GM21737 (cell line): Measurements from ENCODE around the gene CLEC12A.
"Not testable (repeated sequence)": the region's sequence is repeated elsewhere in the genome, so short reads cannot be mapped to it uniquely, and the experiment has no call there.

Source experiments
- ATAC-seq: cut with Tn5 transposase; IDR thresholded peaks from one replicate; pipeline ENCODE4 v1.9.1; 2021; ENCODE audit warnings: mild to moderate bottlenecking, moderate library complexity; ENCODE audit not compliant: unreplicated experiment

CLEC12A gene

DNA sequence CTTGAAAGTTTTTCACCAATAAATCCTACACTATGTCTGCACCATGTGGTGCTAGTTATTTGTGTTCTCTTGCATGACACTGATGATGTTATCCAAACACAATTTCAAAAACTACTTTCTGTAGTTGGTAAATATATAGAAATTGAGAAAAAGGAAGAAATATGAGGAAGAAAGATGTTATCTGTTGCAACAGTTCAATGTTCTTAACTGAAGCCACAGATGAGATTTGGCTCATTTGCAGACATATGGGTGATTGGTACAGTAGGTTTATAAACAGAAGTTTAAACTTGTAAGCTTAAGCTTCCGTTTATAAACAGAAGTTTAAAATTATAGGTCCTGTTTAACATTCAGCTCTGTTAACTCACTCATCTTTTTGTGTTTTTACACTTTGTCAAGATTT lies at the start of gene CLEC12A:
TSS of gene CLEC12A (plus strand) at position 229 of the 400 bp plus-strand sequence. CDS start 188 bp downstream, outside the sequence.
- ATAC-seq, result no peak

DNA sequence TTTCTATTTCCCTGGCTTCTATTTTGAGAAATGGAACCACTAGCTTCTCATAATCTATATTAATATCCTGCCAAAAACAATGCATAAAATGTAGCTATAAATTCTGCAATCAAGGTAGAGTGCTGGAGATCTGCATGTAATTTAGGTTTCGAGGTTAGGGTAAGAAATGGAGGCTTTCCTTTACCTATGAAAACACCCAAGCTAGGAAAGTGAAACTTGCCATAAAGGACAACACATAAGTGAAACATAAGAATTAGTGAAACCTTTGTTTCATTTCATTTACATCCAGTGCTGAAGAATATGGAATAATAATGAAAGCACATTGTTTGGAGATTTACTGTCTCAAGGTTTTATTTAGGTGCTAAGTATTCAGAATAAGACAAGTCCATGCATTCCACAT lies 48.8 kb upstream of the CLEC12A start:
- ATAC-seq, result no peak

DNA sequence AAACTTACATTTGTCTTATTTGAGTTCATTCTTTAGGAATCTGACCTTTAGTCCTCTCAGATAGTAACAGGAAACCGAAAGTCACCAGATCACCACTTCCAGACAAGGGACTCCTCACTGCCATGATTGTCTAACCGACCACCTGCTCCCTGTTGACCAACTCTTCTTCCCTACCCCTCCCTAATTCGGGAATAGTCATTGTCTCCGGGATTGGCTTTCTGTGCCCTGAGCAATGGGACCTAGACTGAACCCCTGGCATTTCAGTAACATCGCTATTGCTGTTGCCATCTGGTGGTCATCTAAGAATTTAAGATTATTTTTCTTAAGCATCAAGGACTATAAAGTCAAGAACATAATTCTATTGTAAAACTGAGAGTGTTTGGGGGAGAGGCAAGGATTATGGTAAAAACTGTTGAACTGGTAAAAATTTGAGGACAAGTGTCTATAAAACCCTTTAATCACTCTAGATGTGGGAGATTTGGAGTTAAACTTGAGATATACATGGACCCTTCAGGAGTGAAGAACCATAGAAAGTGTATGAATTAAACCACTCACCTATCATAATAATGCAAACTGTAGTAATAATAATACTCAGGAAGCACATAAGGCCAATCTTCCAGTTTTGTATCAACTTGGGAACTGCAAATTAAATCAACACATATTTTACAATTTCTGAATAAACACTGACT lies 45.4 kb upstream of the CLEC12A start:
- no peak for ATAC-seq

DNA sequence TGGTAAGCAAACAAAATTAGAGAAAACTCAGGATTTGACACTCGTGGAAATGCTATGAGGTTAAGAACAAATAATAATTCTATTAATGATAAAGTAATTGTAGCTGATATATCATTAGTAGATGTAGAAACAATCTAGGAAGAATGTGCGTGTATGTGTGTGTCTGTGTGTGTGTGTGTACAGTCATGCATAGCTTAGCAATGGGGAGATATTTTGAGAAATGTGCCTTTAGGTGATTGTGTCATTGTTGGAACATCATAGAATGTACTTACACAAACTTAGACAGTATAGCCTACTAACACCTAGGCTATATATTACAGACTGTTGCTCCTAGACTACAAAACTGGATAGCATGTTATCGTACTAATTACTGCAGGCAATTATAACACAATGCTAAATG lies 44.3 kb upstream of the CLEC12A start:
- ATAC-seq, result no peak

DNA sequence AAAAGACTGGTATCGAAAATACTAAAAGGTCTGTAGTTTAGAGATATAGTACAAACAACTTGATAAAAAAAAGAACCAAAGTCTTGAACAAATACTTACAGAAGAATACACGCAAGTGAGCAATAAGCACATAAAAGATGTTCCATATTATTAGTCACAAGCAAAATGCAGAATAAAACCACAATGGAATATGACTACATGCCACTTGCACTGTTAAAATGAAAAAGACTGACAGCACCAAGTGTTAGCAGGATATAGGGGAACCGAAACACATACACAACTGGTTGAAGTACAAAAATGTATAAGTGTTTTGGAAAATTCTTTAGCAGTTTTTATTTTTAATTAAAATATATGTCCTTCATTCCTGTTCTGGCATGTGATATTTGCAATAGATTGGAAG lies 42.6 kb upstream of the CLEC12A start:
- ATAC-seq, result no peak

DNA sequence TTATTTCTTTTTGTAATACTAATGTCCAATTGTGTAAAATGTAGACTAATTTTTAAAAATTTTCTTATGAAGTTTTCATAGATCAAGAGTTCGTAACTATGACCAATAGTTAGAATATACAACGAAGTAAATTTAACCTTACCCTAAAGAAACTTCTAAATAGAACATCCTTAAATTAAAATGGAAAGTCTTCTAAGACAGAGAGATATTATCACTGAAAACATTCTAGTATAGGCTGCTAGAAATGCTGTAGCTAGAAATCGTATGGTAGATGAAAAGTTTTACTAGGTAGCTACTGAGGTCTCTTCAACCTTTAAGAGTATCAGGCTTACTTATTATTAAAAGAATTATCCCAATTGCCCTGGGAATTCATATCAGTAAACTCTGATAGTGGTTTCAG lies 40.0 kb upstream of the CLEC12A start:
- no peak for ATAC-seq

DNA sequence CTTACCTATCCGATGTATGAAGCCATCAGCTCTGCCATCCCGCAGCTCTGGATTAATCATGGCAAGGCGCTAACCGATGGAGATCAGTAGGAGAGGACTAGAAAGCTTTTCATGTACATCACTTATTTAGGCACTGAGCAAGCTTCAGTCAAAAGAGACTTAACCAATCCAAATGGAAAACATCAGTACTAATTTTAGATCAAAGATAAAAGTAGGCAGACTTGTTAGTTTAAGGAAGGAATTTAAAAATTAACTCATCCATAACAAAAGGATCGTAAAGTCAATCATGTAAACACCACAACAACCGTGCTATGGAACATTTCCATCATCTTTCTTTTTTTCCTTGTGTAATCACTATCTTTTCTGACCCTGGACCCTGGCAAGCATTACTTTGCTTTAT lies 38.9 kb upstream of the CLEC12A start, which contains the start of gene CLEC2A:
TSS of gene CLEC2A (minus strand) at position 101 of the 400 bp plus-strand sequence. CDS start at position 60, 41 bp downstream.
- no peak for ATAC-seq

DNA sequence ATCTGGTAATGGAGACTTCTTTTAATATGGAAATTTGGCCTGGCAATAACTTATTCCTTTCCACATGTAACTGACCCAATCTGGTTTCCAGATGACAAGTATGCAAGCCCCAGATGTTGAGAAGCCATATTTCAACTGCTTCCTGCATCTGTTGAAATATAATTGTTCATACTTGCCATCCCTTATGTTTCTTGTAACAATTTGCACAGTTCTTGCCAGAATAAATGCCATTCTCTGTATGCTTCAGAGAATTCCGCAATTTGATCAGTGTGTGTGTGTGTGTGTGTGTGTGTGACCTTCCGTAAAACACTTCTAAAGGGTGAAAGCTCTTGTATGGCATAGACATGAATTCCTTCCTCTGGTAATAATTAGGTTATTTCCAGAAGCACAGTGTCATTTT lies 37.3 kb upstream of the CLEC12A start:
- ATAC-seq, result no peak

DNA sequence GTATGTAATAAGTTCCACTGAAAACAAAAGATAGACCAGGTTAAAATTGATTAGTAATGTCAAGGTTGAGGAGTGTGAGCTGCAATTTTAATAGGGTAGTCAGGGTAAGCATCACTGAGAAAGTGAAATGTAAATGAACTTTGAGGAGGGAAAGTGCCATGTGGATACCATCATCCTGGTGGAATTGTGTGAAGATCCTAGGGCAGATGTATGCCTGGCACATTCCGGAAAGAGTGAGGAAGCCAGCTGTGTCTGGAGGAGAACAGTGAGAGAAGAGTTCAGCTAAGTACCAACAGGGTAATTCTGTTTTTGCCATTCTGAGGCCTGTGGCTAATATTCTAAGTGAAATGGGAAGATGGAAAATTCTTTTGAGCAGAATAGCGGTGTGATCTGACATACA lies 36.2 kb upstream of the CLEC12A start:
- no peak for ATAC-seq

DNA sequence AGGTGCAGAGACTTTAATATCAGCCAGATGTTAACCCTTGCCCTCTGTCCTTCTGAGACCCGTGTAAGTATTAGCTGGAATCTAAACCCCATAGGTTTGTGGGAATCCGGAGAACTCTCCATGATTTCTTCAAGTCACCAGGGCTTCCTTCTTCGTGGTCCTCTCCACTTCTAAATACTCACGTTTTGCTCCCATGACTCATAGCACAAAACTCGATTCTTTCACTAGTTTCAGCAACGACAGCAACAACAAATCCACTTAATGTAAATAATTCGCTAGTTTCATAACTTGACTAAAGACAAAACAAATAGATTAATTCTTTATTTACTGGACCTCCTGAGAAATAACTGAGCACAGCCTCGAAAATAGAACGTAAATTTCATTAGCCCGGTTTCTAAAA lies 34.6 kb upstream of the CLEC12A start:
- no peak for ATAC-seq

DNA sequence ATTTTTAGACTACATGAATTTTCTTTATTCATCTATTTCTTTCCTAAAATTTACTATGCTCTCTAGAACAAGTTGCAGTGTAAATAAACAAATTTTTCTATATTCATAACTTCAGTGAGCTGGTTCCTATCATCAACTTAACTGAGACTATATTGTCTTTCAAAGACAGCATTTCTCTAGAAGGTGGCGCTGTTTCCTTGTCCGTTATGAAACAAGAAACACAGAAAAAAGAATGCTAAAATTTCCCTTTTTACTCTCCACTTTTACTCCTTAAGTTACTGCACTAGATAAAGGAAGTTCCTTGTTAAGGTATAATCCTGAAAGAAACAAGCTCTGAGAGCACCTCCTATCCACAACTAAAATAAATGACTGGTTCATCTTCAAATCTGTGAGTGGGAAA lies 30.8 kb upstream of the CLEC12A start:
- no peak for ATAC-seq

DNA sequence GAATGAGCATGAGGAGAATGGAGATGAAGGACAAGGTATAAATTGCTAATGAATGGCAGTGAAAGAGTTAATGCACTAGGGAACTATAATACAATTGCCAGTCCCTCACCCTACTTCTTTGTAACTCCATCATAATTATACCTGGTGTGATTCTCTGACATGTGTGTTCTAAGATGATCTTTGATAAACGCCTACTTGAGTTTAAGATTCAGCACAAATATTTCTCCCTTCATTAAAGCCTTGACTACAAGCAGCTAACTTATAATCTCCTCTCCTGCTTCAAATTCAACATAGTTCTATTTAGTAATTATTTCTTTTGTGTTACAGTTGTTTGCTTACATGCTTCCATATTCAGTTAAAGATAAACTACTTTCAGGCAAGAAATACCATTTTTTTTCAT lies 29.4 kb upstream of the CLEC12A start:
- no peak for ATAC-seq

DNA sequence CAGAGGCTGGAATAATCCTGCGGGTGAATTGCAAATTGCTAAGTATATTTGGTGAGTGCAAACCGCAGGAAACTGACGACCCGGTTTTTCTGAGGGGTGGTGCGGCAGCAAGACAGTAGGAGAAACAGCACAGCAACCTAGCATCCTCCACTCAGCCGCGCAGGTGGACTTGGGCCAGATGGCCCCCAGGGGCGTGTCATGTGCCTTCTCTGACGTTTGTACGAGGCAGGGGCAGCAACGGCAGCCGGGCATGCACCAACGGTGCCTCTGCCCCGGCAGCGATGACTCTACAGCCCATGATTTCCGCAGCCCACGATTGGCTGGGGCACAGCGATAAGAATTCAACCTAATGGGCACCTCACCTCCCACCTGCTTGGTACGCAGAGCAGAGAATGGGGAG lies 28.0 kb upstream of the CLEC12A start:
- ATAC-seq, result no peak

DNA sequence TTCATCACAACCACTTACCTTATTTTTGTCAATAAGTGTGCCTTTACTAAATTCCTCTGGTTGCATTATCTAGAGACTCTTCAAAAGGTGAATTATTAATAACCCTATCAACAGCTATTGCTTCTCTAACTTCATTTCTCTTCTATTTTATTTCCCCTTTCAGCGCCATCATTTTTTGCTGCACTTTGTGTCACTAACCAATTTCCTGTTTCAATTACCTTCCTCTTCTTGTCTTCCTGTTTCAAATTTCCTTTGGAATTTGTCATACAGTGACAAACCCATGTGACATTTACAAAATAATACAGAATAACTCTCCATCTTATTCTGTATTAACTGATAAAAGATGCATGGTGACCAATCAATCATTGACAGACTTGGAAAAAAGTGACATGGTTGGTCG lies 26.8 kb upstream of the CLEC12A start:
- ATAC-seq, result no peak

DNA sequence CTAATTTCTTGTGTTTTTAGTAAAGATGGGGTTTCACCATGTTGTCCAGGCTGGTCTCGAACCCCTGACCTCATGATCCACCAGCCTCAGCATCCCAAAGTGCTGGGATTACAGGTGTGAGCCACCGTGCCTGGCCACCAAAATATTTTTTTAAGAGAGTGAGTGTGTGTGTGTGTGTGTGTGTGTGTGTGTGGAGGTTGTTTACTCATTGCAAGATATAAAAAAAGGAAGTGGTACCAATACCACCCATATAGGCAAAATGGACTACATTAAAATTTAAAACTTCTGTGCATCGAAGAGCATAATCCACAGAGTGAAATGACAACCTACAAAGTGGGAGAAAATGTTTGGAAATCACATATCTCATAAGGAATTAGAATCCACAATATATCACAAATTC lies 23.5 kb upstream of the CLEC12A start:
- ATAC-seq, result no peak

DNA sequence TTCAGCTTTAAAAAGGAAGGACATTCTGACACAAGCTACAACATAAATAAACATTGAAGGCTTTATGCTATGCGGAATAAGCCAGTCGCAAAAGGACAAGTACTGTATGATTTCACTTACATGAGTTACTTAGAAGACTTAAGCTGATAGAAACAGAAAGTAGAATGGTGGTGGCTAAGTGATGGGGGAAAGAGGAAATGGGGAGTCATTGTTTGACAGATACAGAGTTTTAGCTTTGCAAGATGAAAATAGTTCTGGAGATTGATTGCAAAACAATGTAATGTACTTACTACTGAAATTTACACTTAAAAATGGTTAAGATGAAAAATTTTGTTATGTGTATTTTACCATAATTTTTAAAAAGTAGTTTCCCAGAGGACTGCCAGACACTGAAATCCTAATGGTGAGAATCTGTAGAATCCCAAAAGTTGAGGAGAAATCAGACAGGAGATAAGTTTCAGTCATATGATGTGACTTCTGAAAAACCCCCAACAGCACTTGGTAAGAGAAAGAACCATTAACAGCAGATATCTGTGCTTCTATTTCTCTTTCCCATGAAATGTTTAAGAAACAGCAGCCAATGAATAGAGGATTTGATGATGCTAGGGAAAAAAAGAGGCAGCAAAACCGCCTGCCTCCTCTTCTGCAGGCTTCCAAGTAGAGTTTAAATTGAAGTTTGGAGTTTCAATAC lies 22.5 kb upstream of the CLEC12A start:
- peak; percentile 87 for ATAC-seq

DNA sequence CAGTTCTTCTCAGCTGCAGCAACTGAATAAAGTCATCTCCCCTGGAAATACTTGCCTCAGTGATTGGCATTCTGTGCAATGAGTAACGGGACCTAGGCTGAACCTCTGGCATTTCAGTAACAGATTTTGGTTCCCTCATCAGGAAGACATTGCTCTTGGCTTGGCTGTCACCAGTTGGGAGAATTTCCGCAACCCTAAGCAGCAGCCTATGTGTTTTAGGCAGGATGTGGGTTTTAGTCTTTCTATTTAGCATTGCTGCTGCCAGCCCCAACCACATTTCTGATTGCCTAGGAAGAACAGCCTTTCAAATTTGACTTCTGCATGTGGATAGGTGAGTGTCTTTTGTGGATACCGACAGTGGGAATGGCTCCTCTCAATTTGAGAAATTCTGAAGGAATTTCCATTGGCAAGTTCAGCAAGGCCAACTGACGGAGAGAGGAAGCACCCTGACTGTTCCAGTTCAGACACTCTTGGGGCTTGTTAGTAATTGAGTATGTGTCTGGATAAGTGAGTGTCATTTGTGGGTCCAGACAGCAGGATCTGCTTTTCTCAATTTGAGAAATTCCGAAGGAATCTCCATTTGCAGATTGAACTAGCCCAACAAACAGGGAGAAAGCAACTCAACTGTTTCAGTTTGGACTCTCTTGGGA lies 20.1 kb upstream of the CLEC12A start:
- peak; percentile 43 for ATAC-seq

DNA sequence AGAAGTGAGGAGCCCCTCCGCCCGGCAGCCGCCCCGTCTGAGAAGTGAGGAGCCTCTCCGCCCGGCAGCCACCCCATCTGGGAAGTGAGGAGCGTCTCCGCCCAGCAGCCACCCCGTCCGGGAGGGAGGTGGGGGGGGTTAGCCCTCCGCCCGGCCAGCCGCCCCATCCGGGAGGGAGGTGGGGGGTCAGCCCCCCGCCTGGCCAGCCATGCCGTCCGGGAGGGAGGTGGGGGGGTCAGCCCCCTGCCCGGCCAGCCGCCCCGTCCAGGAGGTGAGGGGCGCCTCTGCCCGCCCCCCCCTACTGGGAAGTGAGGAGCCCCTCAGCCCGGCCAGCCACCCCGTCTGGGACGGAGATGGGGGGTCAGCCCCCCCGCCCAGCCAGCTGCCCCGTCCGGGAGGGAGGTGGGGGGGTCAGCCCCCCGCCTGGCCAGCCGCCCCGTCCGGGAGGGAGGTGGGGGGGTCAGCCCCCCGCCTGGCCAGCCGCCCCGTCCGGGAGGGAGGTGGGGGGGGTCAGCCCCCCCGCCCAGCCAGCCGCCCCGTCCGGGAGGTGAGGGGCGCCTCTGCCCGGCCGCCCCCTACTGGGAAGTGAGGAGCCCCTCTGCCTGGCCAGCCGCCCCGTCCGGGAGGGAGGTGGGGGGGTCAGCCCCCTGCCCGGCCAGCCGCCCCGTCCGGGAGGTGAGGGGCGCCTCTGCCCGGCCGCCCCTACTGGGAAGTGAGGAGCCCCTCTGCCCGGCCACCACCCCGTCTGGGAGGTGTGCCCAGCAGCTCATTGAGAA lies 18.1 kb upstream of the CLEC12A start:
- ATAC-seq, result not testable (repeated sequence)

DNA sequence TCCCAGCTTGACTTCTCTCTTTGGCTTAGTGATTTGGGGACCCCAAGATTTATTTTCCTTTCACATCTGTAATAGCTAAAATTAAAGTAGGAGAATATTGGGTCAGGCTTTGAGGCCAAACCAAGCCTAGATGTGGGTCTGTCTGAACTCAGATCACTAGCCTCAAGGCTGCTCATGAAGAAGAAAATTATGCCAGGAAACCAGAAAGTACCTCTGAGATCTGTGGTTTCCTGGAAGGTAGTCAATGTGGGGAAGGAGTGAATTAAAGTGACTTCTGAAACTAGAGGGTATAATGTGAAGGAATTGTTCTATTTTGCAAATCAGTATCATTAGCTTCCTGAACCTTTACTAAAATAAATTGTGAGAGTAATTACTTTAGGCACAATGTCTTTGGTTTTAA lies 13.4 kb upstream of the CLEC12A start:
- ATAC-seq, result no peak

DNA sequence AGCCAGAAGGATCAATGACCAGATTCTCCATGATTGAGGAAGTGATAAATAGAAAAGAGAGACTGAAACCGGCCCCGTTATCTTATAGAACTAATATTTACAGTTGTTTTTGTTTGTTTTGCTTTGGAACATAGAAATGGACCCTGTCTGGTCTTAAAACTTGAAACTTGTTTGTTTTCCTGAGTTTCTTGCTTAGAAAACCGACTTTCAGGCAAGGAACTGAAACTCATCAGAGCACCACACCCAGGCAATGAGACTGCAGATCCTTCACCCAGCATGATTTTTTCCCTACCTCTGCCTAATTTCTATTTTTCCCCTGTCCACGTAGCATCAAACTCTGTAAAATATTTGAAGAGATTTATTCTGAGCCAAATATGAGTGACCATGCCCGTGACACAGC lies 10.6 kb upstream of the CLEC12A start:
- ATAC-seq, result no peak

DNA sequence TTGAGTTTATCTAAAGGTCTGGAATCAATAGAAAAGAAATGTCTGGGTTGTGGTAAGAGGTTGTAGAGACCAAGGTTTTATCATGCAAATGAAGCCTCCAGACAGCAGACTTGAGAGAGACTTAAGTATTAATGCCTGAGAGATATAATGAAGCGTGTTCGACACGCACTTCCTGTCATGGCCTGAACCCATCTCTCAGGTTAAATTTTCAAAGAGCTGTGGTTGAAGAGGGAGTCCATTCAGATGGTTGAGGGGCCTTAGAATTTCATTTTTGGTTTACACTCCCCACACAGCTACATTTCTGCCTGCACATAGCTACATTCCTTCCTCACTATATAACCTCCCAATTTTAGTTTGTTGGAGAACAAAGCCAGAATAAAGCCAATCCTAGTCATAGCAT lies 10.1 kb upstream of the CLEC12A start:
- no peak for ATAC-seq
